Stimulated activated CD8-positive, alpha-beta memory T cell treated with anti-CD3 and anti-CD28 coated beads, Interleukin-12 subunit alpha, Interleukin-12 subunit beta, amount 100 ng/mL, for 24 hours (primary cell): ENCODE results near the gene SH2D4B.

ENCODE experiments used
- DNase-seq: peaks from one replicate; pipeline ENCODE4 v3.0.0-alpha.2; 2020; ENCODE audit errors: extremely low read depth

SH2D4B gene

GRCh38 chr10:80687476-80687789, 149.7 kb downstream of the SH2D4B start:
- no peak for DNase-seq

- no peak for DNase-seq
Measured at GRCh38 chr10:80690434-80690833, 152.7 kb downstream of the SH2D4B start.

- no peak for DNase-seq
Measured at GRCh38 chr10:80691441-80691840, 153.7 kb downstream of the SH2D4B start.

- DNase-seq, result no peak
Measured at GRCh38 chr10:80693565-80693964, 155.9 kb downstream of the SH2D4B start.

GRCh38 chr10:80694930-80695329, 157.2 kb downstream of the SH2D4B start:
- no peak for DNase-seq
